ENCODE data around the gene EIF4H.
"Not testable (repeated sequence)": the region's sequence is repeated elsewhere in the genome, so short reads cannot be mapped to it uniquely, and the experiment has no call there.

The EIF4H gene

DNA sequence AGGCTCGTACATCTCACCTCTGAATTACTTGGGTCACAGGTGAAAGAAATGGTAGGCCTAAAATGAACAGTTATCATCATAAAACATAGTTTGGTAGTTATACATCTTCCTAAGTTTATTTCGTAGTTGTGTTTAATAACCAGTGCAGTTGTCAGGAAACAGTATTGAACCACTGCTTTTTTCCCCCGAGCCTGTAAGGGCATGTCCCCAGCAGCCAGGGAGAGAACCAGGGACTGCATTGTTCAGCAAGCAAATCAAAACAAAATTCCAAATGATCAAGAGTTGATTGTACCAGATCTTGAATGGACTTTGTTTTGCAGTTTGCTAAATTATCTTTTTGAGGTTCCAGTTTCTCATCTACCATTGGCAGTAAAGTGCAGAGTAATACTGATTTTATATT lies 2.4 kb downstream of the EIF4H start:
- no peak for DNase-seq

- DNase-seq = no peak
Measured at GRCh38 chr7:74178632-74179031, 4.5 kb downstream of the EIF4H start.

DNA sequence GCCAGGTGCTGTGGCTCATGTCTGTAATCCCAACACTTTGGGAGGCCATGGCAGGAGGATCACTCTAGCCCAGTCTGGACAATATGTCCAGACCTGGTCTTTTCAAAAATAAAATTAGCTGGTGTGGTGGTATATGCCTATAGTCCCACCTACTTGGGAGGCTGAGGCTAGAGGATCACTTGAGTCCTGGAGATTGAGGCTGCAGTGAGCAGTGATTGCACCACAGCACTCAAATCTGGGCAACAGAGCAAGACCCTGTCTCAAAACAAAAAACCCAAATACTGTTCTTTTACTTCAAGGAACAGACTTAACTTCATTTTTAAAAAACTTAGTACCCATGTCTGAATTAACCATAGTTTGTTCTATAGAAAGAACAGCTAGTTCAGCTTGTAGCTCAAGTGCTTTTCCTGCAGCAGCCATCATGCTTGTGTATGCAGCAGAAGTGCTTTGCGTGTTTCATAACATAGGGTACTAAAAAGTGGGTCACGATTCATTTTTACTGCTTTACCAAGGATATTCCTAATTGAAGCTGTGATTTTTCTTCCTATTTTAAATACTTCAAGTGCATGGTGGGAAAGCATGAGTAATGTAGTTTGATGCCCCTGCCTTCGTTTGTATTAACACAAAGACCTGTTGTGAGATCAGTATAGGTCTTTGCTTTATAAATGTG lies 5.9 kb downstream of the EIF4H start:
- no peak for DNase-seq

DNA sequence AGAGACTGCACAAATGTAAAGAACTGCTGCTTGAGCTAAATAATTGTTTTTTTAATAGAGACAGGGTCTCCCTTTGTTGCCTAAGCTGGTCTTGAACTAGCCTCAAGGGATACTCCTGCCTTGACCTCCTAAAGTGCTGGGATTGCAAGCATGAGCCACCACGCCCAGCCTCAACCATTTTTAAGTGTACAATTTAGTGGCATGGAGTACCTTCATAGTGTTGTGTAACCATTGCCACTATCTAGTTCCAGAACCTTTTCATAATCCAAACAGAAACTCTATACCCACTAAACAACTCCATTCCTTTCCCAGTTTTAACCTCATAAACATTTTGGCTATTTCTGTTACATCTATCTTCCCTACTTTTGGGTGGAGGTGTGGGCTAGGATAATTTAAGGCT lies 6.7 kb downstream of the EIF4H start:
- DNase-seq = no peak

DNA sequence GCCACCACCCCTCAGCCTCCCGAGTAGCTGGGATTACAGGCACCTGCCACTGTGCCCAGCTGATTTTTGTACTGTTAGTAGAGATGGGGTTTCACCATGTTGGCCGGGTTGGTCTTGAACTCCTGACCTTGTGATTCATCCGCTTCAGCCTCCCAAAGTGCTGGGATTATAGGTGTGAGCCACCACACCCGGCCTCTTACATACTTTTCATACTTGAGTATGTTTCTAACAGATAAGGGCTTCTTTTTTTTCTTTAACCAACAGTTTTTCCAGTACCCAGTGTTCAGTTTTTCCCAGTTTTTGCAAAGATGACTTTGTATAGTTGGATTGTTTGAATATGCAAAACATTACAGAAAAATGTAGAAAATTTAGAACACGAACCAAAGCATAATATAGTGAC lies 7.7 kb downstream of the EIF4H start:
- no peak for DNase-seq

DNA sequence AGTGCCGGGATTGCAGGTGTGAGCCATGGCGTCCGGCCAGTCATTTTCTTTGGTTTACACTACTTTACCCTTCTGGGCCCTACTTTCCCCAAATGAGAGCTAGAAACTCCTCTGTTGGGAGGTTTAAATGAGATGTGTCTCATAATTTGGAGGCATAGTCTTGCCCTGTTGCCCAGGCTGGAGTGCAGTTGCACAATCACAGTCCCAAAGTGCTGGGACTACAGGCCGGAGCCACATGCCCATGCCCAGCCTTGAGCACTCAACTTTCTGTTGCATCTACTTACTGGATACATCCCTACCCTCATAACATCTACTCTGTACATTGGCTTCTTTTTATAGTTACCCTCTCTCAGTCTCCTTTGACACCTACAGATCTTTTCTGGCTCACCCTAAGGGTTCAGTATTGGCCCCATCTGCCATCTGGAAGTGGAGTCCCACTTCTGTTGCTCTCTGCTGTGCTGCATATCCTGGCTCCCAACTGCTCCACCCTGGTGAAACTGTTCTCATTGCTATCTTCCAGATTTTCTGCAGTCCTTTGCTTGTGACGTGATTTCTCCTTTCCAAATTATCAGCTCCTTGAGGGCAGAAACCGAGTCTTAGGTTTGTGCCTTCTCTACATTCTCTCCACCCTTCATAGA lies 8.4 kb downstream of the EIF4H start:
- DNase-seq = no peak

GRCh38 chr7:74183142-74183541 lies 9.0 kb downstream of the EIF4H start:
- DNase-seq = no peak

GRCh38 chr7:74183653-74184450 lies 9.7 kb downstream of the EIF4H start:
- no peak for DNase-seq

DNA sequence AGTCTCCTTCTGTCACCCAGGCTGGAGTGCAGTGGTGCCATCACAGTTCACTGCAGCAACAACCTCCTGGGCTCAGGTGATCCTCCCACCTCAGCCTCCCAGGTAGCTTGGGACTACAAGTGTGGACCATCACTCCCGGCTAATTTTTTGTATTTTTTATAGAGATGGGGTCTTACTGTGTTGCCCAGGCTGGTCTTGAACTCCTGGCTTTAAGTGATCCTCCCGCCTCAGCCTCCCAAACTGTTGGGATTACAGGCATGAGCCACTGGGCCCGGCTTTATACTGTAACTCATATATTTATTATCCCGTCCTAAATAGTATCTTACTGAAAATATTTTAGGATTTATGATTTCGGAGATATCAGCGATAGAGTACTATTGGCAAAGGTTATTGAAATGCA lies 10.9 kb downstream of the EIF4H start:
- no peak for DNase-seq

GRCh38 chr7:74185636-74186035 lies 11.5 kb downstream of the EIF4H start:
- DNase-seq = no peak

DNA sequence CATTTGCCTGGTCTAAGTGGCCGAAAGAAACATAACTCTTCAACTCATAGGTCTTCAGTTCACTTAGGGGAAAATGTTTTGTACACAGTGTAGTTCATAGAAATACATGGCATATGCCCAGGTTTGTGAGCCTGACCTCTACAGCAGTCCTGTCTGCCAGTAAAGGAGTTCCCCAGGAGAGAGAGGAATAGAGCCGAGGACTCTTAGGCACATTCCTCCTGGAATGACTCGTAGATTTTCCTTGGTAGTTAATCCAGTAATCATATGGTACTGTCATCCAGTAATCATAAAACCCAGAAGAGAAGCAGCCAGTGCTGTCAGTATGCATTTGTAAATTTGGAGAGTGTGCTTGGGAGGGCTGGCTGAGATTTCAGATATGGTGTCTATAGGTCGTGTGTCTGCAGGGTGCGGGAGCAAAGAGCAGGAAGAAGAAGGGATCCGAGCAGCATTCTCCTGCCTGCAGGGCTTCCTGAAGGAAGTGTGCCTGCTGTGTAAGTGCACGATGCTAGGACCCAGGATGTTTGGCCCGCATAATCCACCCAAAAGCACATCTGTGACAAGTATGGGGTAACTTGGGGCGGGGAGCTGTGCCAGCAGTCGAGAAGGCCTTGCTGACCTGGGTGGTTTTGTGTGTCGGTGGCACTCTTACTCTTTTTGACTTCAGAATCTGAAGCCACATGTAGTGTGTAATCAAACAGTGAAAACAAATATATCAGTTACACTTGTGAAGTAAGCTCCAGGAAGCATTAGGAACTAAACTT lies 13.9 kb downstream of the EIF4H start:
- no peak for DNase-seq

DNA sequence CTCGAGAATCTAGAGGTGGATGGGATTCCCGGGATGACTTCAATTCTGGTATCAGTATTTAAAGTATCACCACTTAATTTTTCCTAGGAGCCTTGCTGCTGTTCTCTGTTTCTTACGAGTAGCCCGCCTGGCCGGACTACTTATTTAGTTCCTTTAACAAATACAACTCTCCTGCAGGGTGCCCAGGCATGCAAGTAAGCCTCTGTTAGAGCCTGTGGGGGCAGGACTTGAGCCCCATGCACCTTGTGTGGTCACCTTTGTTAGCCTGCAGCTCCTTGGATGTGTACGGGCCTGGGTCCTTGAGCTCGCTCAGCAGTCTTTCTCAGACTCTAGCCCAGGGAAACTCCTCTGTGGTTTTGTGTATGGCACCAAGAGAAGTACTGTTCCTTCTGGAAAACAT lies 16.1 kb downstream of the EIF4H start:
- no peak for DNase-seq

- no peak for DNase-seq
Measured at GRCh38 chr7:74191231-74191630, 17.1 kb downstream of the EIF4H start.

- no peak for DNase-seq
Measured at GRCh38 chr7:74193054-74193453, 18.9 kb downstream of the EIF4H start.

GRCh38 chr7:74193913-74194312 lies 19.8 kb downstream of the EIF4H start:
- DNase-seq = no peak

- DNase-seq = no peak
Measured at GRCh38 chr7:74194686-74195085, 20.5 kb downstream of the EIF4H start.

- DNase-seq = not testable (repeated sequence)
Measured at GRCh38 chr7:74195139-74195860, 21.1 kb downstream of the EIF4H start.

DNA sequence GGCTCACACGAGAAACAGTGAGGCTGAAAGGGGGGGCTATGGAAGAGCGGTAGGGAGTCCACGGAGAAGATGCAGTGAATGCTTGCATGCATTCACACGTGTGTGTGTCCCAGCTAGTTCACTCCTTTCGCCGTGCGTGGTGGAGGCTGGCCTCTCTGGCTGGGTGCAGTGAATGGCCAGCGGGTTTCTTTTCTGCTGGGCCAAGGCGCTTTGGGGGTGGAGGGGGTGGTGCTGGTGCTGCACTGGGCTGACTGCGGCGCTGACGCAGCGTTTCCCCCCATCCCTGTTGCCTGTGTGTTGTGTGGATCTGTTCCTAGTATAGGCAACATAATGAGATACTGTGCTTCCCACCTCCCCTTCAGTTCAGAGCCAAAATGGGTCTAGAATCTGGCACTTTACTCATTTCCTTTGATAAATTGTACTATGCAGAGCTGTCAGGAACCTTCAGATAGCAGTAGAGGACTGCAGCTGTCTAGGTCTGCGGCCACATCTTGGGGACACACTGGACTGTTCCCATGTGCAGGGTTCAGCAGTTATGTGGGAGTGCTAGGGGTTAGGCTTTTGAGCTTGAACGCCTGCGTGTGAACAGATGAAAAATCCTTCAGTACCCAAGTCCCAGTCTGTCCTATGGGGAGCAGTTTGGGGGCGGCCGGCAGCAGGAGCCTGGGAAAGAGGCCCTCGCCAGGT lies 22.0 kb downstream of the EIF4H start:
- DNase-seq = not testable (repeated sequence)

DNA sequence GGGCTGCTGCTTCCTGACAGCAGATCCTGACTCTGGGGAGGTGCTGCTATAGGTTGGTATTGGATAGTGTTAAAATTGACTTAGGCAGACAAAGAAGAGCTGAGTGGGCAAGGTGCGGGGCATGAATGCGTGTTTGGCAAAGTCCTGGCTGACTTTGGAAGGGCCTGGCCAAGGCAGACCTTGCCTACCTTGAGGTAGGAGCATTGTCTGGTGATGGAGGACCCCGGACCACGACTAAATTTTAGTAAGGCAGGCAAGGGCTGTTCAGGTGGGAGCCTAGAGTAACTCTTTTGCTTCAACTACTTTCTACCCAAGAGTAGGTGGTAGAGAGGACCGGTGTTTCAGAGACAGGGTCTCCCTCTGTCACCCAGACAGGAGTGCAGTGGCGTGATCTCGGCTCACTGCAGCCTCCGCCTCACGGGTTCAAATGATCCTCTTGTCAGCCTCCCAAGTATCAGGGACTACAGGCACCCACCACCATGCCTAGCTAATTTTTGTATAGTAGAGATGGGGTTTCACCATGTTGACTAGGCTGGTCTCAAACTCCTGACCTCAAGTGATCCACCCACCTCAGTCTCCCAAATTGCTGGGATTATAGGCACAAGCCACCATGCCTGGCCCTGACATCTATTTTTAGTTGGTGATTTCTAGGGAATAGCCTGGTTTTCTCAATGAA lies 23.4 kb downstream of the EIF4H start:
- no peak for DNase-seq

DNA sequence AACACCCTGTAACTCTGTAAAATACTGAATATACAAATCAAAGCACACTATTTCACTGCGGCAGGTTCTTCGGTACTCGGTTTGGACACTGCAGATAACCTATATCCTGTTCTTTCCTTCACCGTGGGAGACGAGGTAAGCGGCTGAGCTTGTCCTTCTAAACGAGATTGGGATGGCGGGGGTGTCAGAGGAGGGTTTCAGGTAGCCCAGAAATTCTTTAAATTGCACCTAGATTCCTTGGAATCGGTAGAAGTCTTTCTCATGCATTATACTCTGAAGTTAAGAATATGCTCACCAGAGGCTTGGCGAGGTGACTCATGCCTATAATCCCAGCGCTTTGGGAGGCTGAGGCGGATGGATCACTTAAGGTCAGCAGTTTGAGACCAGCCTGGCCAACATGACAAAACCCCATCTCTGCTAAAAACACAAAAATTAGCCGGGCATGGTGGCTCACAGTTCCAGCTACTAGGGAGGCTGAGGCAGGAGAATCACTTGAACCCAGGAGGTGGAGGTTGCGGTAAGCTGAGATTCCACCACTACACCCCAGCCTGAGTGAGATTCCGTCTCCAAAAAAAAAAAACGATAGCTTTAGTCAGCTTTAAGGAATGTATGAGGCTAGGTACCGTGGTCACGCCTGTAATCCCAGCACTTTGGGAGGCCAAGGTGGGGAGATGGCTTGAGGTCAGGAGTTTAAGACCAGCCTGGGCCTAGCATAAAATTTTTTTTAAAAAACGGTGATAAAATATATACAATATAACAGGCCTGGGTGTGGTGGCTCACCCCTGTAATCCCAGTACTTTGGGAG lies 25.6 kb downstream of the EIF4H start:
- DNase-seq = no peak

Data from DMS79 (cell line).